K562 (cell line): ENCODE measurements around the gene IL13RA1. TPM values are rescaled to one million over a fixed set of nuclear protein-coding genes. Genes with fewer than 3 reads are reported as not detected.

Experiments
- ATAC-seq: fragments of 200-7000 bp; cut with Tn5 transposase; 3 replicates; pipeline ENCODE4 v1.9.1; 2020; ENCODE audit warnings: moderate library complexity
- BruUV-seq: library from RNA; stranded (reverse); fragments of 400-500 nt; replicated peaks from 2 replicates; lab custom pipeline; 2021; lab: Mats Ljungman, UMichigan
- CTCF ChIA-PET: fragments of 300-600 bp; formaldehyde crosslinking; extraction: SDS; loops from one replicate; lab custom pipeline; 2021; ENCODE audit warnings: low intra/inter-chr PET ratio; lab: Yijun Ruan, JAX
- POLR2A ChIA-PET: fragments of 300-600, 350-650 bp; sonication (Branson Sonifier 250); formaldehyde crosslinking; extraction: SDS; loops from one replicate; lab custom pipeline; 2021; ENCODE audit warnings: antibody characterized with exemption, inconsistent platforms; lab: Yijun Ruan, JAX
- DNase-seq, 4 experiments: peaks; one replicate each; pipeline versions ENCODE4 v3.0.0 to v3.0.0-alpha.2; 2011 to 2018; ENCODE audit warnings: low spot score in 3 of 4, mixed read lengths in 3 of 4; ENCODE audit errors: extremely low read depth in 1 of 4
- FAIRE-seq: peaks from 2 replicates; lab custom pipeline; 2011; peaks lifted over from hg19 to GRCh38; lab: Jason Lieb, UNC
- H2AFZ ChIP-seq: 2 replicates; pipeline ENCODE4 v1.6.0; 2011; ENCODE audit warnings: low read depth, low read length, control low read depth, inconsistent platforms
- H3K27ac ChIP-seq: fragments of 200-600 bp; 3 replicates; pipeline ENCODE4 v1.8.0; 2011; ENCODE audit warnings: low read depth, mild to moderate bottlenecking, control low read depth, inconsistent platforms, low read length, moderate library complexity, mixed read lengths; ENCODE audit errors: extremely low read depth
- H3K27me3 ChIP-seq, 2 experiments: fragments of 300-600 bp in 1 of 2; 2 replicates in 1 of 2; 3 replicates in 1 of 2; pipeline versions ENCODE4 v1.6.0 to v1.8.0; 2011; ENCODE audit warnings: inconsistent platforms in 2 of 2, low read length in 2 of 2, mild to moderate bottlenecking in 1 of 2, mixed read lengths in 1 of 2, moderate library complexity in 1 of 2; ENCODE audit not compliant: control insufficient read depth in 2 of 2, insufficient read depth in 2 of 2
- H3K36me3 ChIP-seq: fragments of 300-600 bp; 3 replicates; pipeline ENCODE4 v1.8.0; 2011; ENCODE audit warnings: mild to moderate bottlenecking, low read length, inconsistent platforms; ENCODE audit not compliant: control insufficient read depth, insufficient read depth
- H3K4me1 ChIP-seq, 2 experiments: fragments of 200-600 bp in 1 of 2; replicated peaks in 1 of 2; 2 replicates in 1 of 2; 3 replicates in 1 of 2; pipeline versions ENCODE4 v1.5.1 to v1.8.0; 2011; ENCODE audit warnings: inconsistent platforms in 2 of 2, low read length in 2 of 2, mild to moderate bottlenecking in 1 of 2, mixed read lengths in 1 of 2, moderate library complexity in 1 of 2; ENCODE audit not compliant: control insufficient read depth in 2 of 2, insufficient read depth in 2 of 2
- H3K4me2 ChIP-seq: 2 replicates; pipeline ENCODE4 v1.6.1; 2011; ENCODE audit warnings: low read length, control low read depth, inconsistent platforms, mixed read lengths; ENCODE audit not compliant: insufficient read depth
- H3K4me3 ChIP-seq: fragments of 200-600 bp; sonication (generic), shearing (Covaris generic); 2 replicates; pipeline ENCODE4 v1.5.1; 2016; ENCODE audit warnings: control low read depth, inconsistent platforms
- H3K79me2 ChIP-seq: fragments of 200-600 bp; 3 replicates; pipeline ENCODE4 v1.8.0; 2011; ENCODE audit warnings: low read length, inconsistent platforms; ENCODE audit not compliant: control insufficient read depth, insufficient read depth
- H3K9ac ChIP-seq, 2 experiments: 2 replicates each; pipeline versions ENCODE4 v1.6.0 to v1.6.1; 2011; ENCODE audit warnings: low read depth in 2 of 2, low read length in 2 of 2, control low read depth in 1 of 2, inconsistent platforms in 1 of 2, mild to moderate bottlenecking in 1 of 2, mixed read lengths in 1 of 2; ENCODE audit not compliant: insufficient read depth in 1 of 2
- H3K9me1 ChIP-seq: one replicate; pipeline ENCODE4 v1.6.0; 2011; ENCODE audit warnings: inconsistent platforms, mild to moderate bottlenecking, low read length, moderate library complexity; ENCODE audit not compliant: control insufficient read depth, insufficient read depth
- H3K9me3 ChIP-seq: replicated peaks from 2 replicates; pipeline ENCODE4 v1.5.1; 2011; ENCODE audit warnings: low read depth, low read length, inconsistent platforms; ENCODE audit not compliant: control insufficient read depth, insufficient read depth
- H4K20me1 ChIP-seq: replicated peaks from 2 replicates; pipeline ENCODE4 v1.6.1; 2011; ENCODE audit warnings: low read length, inconsistent platforms, mixed read lengths; ENCODE audit not compliant: control insufficient read depth, insufficient read depth
- ATF2 ChIP-seq: sonication (generic); formaldehyde crosslinking; IDR thresholded peaks from 2 replicates; pipeline ENCODE4 v1.8.1; 2022; ENCODE audit warnings: missing genetic modification reagents
- CBFA2T2 ChIP-seq: fragments of 450-650 bp; conservative IDR thresholded peaks from 2 replicates; pipeline ENCODE4 v1.6.1; 2017; ENCODE audit warnings: mild to moderate bottlenecking
- EP400 ChIP-seq: fragments of 450-650 bp; IDR thresholded peaks from 2 replicates; pipeline ENCODE4 v1.6.1; 2017; ENCODE audit warnings: antibody characterized with exemption, mild to moderate bottlenecking, moderate library complexity
- GATAD2B ChIP-seq: fragments of 450-650 bp; IDR thresholded peaks from 2 replicates; pipeline ENCODE4 v1.6.1; 2017; ENCODE audit warnings: mild to moderate bottlenecking, borderline replicate concordance
- HNRNPK ChIP-seq: fragments of 200-400 bp; formaldehyde crosslinking; IDR thresholded peaks from one replicate; pipeline ENCODE4 v1.6.1; 2018; ENCODE audit warnings: mild to moderate bottlenecking, low read depth, low read length; ENCODE audit not compliant: poor library complexity, severe bottlenecking
- KDM5B ChIP-seq: fragments of 200-600 bp; sonication (generic); IDR thresholded peaks from 2 replicates; pipeline ENCODE4 v1.6.1; 2012; ENCODE audit warnings: low read depth, mild to moderate bottlenecking, moderate library complexity, low read length, control low read depth, inconsistent platforms; ENCODE audit not compliant: insufficient replicate concordance
- MED1 ChIP-seq: sonication (generic); formaldehyde crosslinking; IDR thresholded peaks from 2 replicates; pipeline ENCODE4 v1.8.1; 2023; ENCODE audit warnings: missing genetic modification reagents, borderline replicate concordance
- RBFOX2 ChIP-seq: fragments of 200-400 bp; formaldehyde crosslinking; IDR thresholded peaks from 2 replicates; pipeline ENCODE4 v1.6.1; 2017; ENCODE audit warnings: low read depth, mild to moderate bottlenecking, low read length, moderate library complexity
- TFAP4 ChIP-seq: sonication (generic); formaldehyde crosslinking; IDR thresholded peaks from 2 replicates; pipeline ENCODE4 v1.8.0; 2022; ENCODE audit warnings: missing genetic modification reagents, mild to moderate bottlenecking, moderate library complexity, borderline replicate concordance
- WGBS: fragments of 100-300 bp; shearing (Covaris generic); methylation state at CpG from one replicate; pipeline ENCODE4 v1.1.6; 2016; ENCODE audit warnings: low coverage, mixed read lengths; ENCODE audit not compliant: insufficient coverage; ENCODE audit errors: missing lambda C conversion rate; 5-methylcytosine and 5-hydroxymethylcytosine counted together
- in situ Hi-C: fragments of 300-500 bp; cut with MboI; formaldehyde crosslinking; loops from 4 replicates; pipeline ENCODE4 v1.15.0; 2018; ENCODE audit warnings: inconsistent platforms, mixed read lengths
- intact Hi-C: fragments of 100-400 bp; cut with micrococcal nuclease; formaldehyde crosslinking; loops from 2 replicates; pipeline ENCODE4 v1.14.2; 2022
- polyA plus RNA-seq, 8 experiments: library from polyadenylated mRNA; depleted of rRNA in 4 of 8; stranded (reverse) in 5 of 8; unstranded in 3 of 8; fragments of >200 nt; fragmentation: Nextera tagmentation in 2 of 8; fragmentation: Illumina TruSeq in 1 of 8; extraction: Ambion mirVana in 2 of 8; extraction: Trizol in 1 of 8; gene quantifications; 2 replicates each; pipeline versions ENCODE4 v1.2.1 to v1.2.3, GENCODE V29; 2011 to 2014; ENCODE audit warnings: inconsistent platforms in 1 of 8, missing spikeins in 1 of 8
- total RNA-seq, 7 experiments: library from RNA; depleted of rRNA in 6 of 7; stranded (reverse); fragments of >200 nt in 6 of 7; fragmentation: Illumina TruSeq in 2 of 7; extraction: Trizol in 2 of 7; gene quantifications; 2 replicates each; pipeline versions ENCODE4 v1.2.1 to v1.2.3, GENCODE V29; 2011 to 2021; ENCODE audit warnings: low replicate concordance in 1 of 7

The IL13RA1 gene
- total and polyA plus RNA-seq, 9 of the 15 experiments (the other 6 are each of a cell fraction or from before 2014, with no cell fraction given), result 2.9 to 22.9 (median 12.2) TPM

DNA sequence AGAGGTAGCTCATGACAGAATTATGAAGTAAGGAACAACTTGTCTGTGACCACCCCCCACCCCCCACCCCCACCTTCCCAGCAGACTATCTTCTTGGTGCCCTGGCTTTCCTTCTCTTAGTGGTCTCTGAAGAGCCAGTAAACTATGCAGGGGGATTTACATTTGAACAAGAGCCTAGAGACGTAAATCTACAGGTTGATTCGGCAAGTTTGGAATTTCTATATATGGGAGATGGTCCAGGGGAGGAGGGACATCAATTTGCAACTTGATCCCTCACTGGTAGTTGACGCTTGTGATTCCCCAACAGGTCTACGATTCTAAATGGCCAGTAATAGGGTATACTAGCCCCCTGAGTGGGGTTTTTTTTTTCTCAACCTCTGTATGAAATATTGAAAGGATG is 36.7 kb downstream of the IL13RA1 start:
- no peak overlapping the region for H3K4me2 ChIP-seq
- no TSS peak for BruUV-seq
- no peak for TF ChIP-seq GATAD2B
- TF ChIP-seq EP400, result no peak
- TF ChIP-seq ATF2, result no peak
- TF ChIP-seq KDM5B, result no peak
- no peak for TF ChIP-seq TFAP4 (CRISPR knock-in tag)
- no peak for TF ChIP-seq HNRNPK
- TF ChIP-seq MED1, result no peak
- TF ChIP-seq CBFA2T2, result no peak
- no peak for TF ChIP-seq RBFOX2
- POLR2A ChIA-PET, result interaction anchor here (1.6 kb wide), 1 partner anchor 9 kb away, joined by 4 read pairs; no protein-coding TSS in a partner anchor
- WGBS, result 45% methylated on average over 4 of the region's 4 CpGs
- FAIRE-seq, result no peak
- no peaks in the 10 kb centered on the region for H3K27me3 ChIP-seq
- H2AFZ ChIP-seq, result no peak overlapping the region
- intact Hi-C loops (no loop called here), in situ Hi-C loops (no loop called here)
- no peaks in the 10 kb centered on the region for H3K9me1 ChIP-seq
- H3K79me2 ChIP-seq, result no peaks in the 10 kb centered on the region
- H3K4me1 ChIP-seq, result no peaks in the 10 kb centered on the region
- CTCF ChIA-PET, result no interaction called here
- no peak for DNase-seq
- no peaks in the 10 kb centered on the region for H4K20me1 ChIP-seq
- no peak for ATAC-seq
- H3K9ac ChIP-seq, result no peak overlapping the region
- H3K36me3 ChIP-seq, result no peaks in the 10 kb centered on the region
- no peak overlapping the region for H3K27ac ChIP-seq
- H3K9me3 ChIP-seq, result no peaks in the 10 kb centered on the region
- no peak overlapping the region for H3K4me3 ChIP-seq
